Limb (tissue), 2 donors: ENCODE results near the gene HMGCS2.

ENCODE experiments used
- DNase-seq, 2 donors: peaks; one replicate each; pipeline ENCODE4 v3.0.0-alpha.2; 2016; ENCODE audit errors: extremely low spot score in 2 of 2

Gene HMGCS2

DNA sequence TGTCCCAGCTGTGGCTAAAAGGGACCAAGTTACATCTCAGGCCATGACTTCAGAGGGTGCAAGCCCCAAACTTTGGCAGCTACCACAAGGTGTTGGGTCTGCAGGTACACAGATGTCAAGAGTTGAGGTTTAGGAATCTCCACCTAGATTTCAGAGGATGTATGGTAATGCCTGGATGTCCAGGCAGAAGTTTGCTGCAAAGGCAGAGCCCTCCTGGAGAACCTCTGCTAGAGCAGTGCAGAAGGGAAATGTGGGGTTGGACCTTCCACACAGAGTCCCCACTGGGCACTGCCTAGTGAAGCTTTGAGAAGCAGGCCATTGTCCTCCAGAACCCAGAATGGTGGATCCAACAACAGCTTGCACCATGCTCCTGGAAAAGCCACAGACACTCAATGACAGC is 67.0 kb downstream of the HMGCS2 start:
- no peak for DNase-seq

GRCh38 chr1:119700326-119700725 is 68.4 kb downstream of the HMGCS2 start:
- no peak for DNase-seq
